GM15510 (cell line): ENCODE measurements around the gene ATXN7.

Experiments
- POLR2A ChIP-seq: IDR thresholded peaks from 3 replicates; pipeline ENCODE4 v1.6.1; 2011; ENCODE audit warnings: borderline replicate concordance; ENCODE audit not compliant: insufficient read length; ENCODE audit errors: extremely low read depth

The ATXN7 gene

GRCh38 chr3:64028754-64029153 lies 165.1 kb downstream of the ATXN7 start:
- TF ChIP-seq POLR2A = no peak

GRCh38 chr3:64029287-64029686 lies 165.6 kb downstream of the ATXN7 start:
- no peak for TF ChIP-seq POLR2A

GRCh38 chr3:64030741-64031140 lies 167.1 kb downstream of the ATXN7 start:
- TF ChIP-seq POLR2A = no peak

- TF ChIP-seq POLR2A = no peak
Observed at GRCh38 chr3:64031540-64032508, 168.2 kb downstream of the ATXN7 start.

- TF ChIP-seq POLR2A = no peak
Observed at GRCh38 chr3:64033069-64033468, 169.4 kb downstream of the ATXN7 start.

GRCh38 chr3:64037084-64037483 lies 173.4 kb downstream of the ATXN7 start:
- no peak for TF ChIP-seq POLR2A

- no peak for TF ChIP-seq POLR2A
Observed at GRCh38 chr3:64038253-64038767, 174.6 kb downstream of the ATXN7 start.

- no peak for TF ChIP-seq POLR2A
Observed at GRCh38 chr3:64039332-64039731, 175.7 kb downstream of the ATXN7 start.

- no peak for TF ChIP-seq POLR2A
Observed at GRCh38 chr3:64039981-64040733, 176.5 kb downstream of the ATXN7 start.

GRCh38 chr3:64042952-64043351 lies 179.3 kb downstream of the ATXN7 start:
- TF ChIP-seq POLR2A = no peak

- TF ChIP-seq POLR2A = no peak
Observed at GRCh38 chr3:64046592-64046991, 182.9 kb downstream of the ATXN7 start.

GRCh38 chr3:64046996-64047594 lies 183.4 kb downstream of the ATXN7 start:
- TF ChIP-seq POLR2A = no peak

GRCh38 chr3:64047787-64048186 lies 184.1 kb downstream of the ATXN7 start:
- TF ChIP-seq POLR2A = no peak

GRCh38 chr3:64048631-64049061 lies 185.0 kb downstream of the ATXN7 start:
- TF ChIP-seq POLR2A = no peak

- TF ChIP-seq POLR2A = no peak
Observed at GRCh38 chr3:64049136-64049535, 185.5 kb downstream of the ATXN7 start.
